Prostate gland (tissue), 2 donors: ENCODE results near the gene PCOLCE2.

Experiments
- POLR2AphosphoS5 ChIP-seq: sonication (generic); formaldehyde crosslinking; IDR thresholded peaks from one replicate; pipeline ENCODE4 v1.6.1; 2017; ENCODE audit warnings: antibody characterized with exemption
- TF ChIP-seq, protein P1 (sequence below), 4 experiments: fragments of 200-600 bp in 2 of 4; fragments of 450-650 bp in 2 of 4; sonication (generic) in 2 of 4; IDR thresholded peaks; 1 replicate in 3 of 4; 2 replicates in 1 of 4; pipeline ENCODE4 v1.5.1; 2016 to 2019; ENCODE audit warnings: antibody characterized with exemption in 4 of 4, mild to moderate bottlenecking in 2 of 4, moderate library complexity in 2 of 4

DNA sequence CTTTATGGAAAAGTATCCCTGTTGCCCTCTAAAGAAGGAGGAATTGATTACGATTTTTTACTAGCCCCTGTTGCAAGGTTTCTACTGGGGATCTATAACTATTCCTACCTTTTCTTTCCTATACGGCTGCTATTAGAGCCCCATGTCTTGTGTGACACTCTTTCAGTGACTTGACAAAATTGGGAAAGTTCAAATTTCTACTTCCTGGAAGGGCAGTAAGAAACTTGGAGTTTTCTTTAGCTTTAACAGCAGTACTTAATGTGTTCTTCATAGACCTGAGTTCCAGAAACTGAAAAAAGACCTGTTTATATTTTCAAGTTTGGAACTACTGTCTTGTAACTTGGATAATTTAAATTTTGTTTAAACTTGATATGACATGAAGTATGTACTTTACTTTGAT lies 110.3 kb downstream of the PCOLCE2 start:
- TF ChIP-seq, protein P1, sequence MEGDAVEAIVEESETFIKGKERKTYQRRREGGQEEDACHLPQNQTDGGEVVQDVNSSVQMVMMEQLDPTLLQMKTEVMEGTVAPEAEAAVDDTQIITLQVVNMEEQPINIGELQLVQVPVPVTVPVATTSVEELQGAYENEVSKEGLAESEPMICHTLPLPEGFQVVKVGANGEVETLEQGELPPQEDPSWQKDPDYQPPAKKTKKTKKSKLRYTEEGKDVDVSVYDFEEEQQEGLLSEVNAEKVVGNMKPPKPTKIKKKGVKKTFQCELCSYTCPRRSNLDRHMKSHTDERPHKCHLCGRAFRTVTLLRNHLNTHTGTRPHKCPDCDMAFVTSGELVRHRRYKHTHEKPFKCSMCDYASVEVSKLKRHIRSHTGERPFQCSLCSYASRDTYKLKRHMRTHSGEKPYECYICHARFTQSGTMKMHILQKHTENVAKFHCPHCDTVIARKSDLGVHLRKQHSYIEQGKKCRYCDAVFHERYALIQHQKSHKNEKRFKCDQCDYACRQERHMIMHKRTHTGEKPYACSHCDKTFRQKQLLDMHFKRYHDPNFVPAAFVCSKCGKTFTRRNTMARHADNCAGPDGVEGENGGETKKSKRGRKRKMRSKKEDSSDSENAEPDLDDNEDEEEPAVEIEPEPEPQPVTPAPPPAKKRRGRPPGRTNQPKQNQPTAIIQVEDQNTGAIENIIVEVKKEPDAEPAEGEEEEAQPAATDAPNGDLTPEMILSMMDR (IDR thresholded peaks at IDR 0.05) = no peak
- no peak for TF ChIP-seq POLR2AphosphoS5
